Panc1 (cell line): ENCODE measurements around the gene ACADL. TPM values are rescaled to one million over a fixed set of nuclear protein-coding genes. Genes with fewer than 3 reads are reported as not detected.

Source experiments
- ATAC-seq: fragments of 200-7000 bp; cut with Tn5 transposase; 2 replicates; pipeline ENCODE4 v1.9.1; 2020; ENCODE audit warnings: mild to moderate bottlenecking, moderate library complexity
- BruUV-seq: library from RNA; stranded (reverse); fragments of 400-500 nt; replicated peaks from 2 replicates; lab custom pipeline; 2021; lab: Mats Ljungman, UMichigan
- CTCF ChIA-PET: fragments of 300-600 bp; sonication (Branson Sonifier 250); formaldehyde crosslinking; loops from one replicate; lab custom pipeline; 2022; ENCODE audit warnings: antibody characterized with exemption; lab: Charles Lee
- POLR2A ChIA-PET: fragments of 300-600 bp; sonication (Branson Sonifier 250); formaldehyde crosslinking; loops from one replicate; lab custom pipeline; 2022; ENCODE audit warnings: antibody characterized with exemption; lab: Charles Lee
- DNase-seq: peaks from one replicate; pipeline ENCODE4 v3.0.0-alpha.2; 2010; ENCODE audit warnings: low read depth, low spot score
- H3K27ac ChIP-seq: 2 replicates; pipeline ENCODE4 v1.5.1; 2011; ENCODE audit warnings: mild to moderate bottlenecking, low read length, inconsistent platforms
- H3K27me3 ChIP-seq: fragments of 200-500 bp; sonication (Bioruptor generic); 2 replicates; pipeline ENCODE4 v1.6.0; 2014; ENCODE audit warnings: low read length, inconsistent platforms; ENCODE audit not compliant: control insufficient read depth, insufficient read depth
- H3K36me3 ChIP-seq: fragments of 200-500 bp; sonication (Bioruptor generic); 2 replicates; pipeline ENCODE4 v1.5.1; 2014; ENCODE audit warnings: inconsistent platforms, mild to moderate bottlenecking, low read length, moderate library complexity; ENCODE audit not compliant: control insufficient read depth, insufficient read depth
- H3K4me1 ChIP-seq: 2 replicates; pipeline ENCODE4 v1.5.1; 2011; ENCODE audit warnings: inconsistent platforms, mild to moderate bottlenecking, low read length, moderate library complexity; ENCODE audit not compliant: control insufficient read depth, insufficient read depth
- H3K4me3 ChIP-seq, 2 experiments: 2 replicates each; pipeline ENCODE4 v1.5.1; 2011 to 2012; ENCODE audit warnings: low read depth in 2 of 2, low read length in 2 of 2, mild to moderate bottlenecking in 2 of 2, inconsistent platforms in 1 of 2, moderate library complexity in 1 of 2
- H3K9me3 ChIP-seq: fragments of 200-500 bp; sonication (Bioruptor generic); 2 replicates; pipeline ENCODE4 v1.5.1; 2014; ENCODE audit warnings: low read depth, mild to moderate bottlenecking, inconsistent platforms, low read length, moderate library complexity; ENCODE audit not compliant: control insufficient read depth, insufficient read depth
- CTCF ChIP-seq: fragments of 450-650 bp; IDR thresholded peaks from 2 replicates; pipeline ENCODE4 v1.5.1; 2017; ENCODE audit warnings: mild to moderate bottlenecking
- POLR2AphosphoS5 ChIP-seq: IDR thresholded peaks from 2 replicates; pipeline ENCODE4 v1.6.1; 2012; ENCODE audit warnings: mild to moderate bottlenecking, low read depth, low read length, moderate library complexity
- SIN3A ChIP-seq: IDR thresholded peaks from 2 replicates; pipeline ENCODE4 v1.6.1; 2012; ENCODE audit warnings: low read depth, mild to moderate bottlenecking, low read length, moderate library complexity, borderline replicate concordance; ENCODE audit not compliant: insufficient read depth
- TCF7L2 ChIP-seq: IDR thresholded peaks from 2 replicates; pipeline ENCODE4 v1.6.1; 2011; ENCODE audit warnings: mild to moderate bottlenecking, low read depth, low read length, inconsistent platforms
- in situ Hi-C: cut with HindIII; loops from 2 replicates; pipeline ENCODE4 v1.10.0; 2016; ENCODE audit warnings: low sequenced_read_pairs, low pct_unique_long_range_greater_than_20kb
- intact Hi-C: fragments of 100-400 bp; cut with micrococcal nuclease; formaldehyde crosslinking; loops from one replicate; pipeline ENCODE4 v1.10.0; 2022; ENCODE audit not compliant: unreplicated experiment
- total RNA-seq: library from RNA; stranded (reverse); gene quantifications from one replicate; pipeline ENCODE4 v1.2.1, GENCODE V29; 2021; ENCODE audit not compliant: unreplicated experiment
- TF ChIP-seq, protein P1 (sequence below), 2 experiments: IDR thresholded peaks; 2 replicates each; pipeline ENCODE4 v1.6.1; 2011 to 2012; ENCODE audit warnings: low read depth in 2 of 2, control low read depth in 1 of 2, low read length in 1 of 2, mild to moderate bottlenecking in 1 of 2, moderate library complexity in 1 of 2; ENCODE audit not compliant: insufficient read depth in 1 of 2

The ACADL gene
- total RNA-seq, 1 experiment from 2014 or later = not detected

GRCh38 chr2:210199186-210199765 lies 26.0 kb downstream of the ACADL start:
- ChIA-PET POLR2A (no interaction called here), CTCF (interaction anchor here (0.5 to 0.8 kb wide), 3 partner anchors 126 to 664 kb away, joined by 3 to 8 read pairs (median 4); no protein-coding TSS in a partner anchor)
- H3K27ac ChIP-seq = no peak overlapping the region
- peaks cover 4% of the 10 kb centered on the region for H3K27me3 ChIP-seq
- no peaks in the 10 kb centered on the region for H3K36me3 ChIP-seq
- no peak for DNase-seq
- in situ Hi-C loops = no loop called here
- TF ChIP-seq POLR2AphosphoS5 (no peak), CTCF (peak; percentile 52; the same call in 1 of the 2 replicates)
- ATAC-seq = no peak
- no peaks in the 10 kb centered on the region for H3K9me3 ChIP-seq
- intact Hi-C loops = loop anchor here (2.0 to 10.0 kb wide), 4 partner anchors 222 to 1804 kb away; partner anchors contain the start of gene MAP2
- H3K4me3 ChIP-seq = no peak overlapping the region
- no TSS peak for BruUV-seq
- H3K4me1 ChIP-seq = no peaks in the 10 kb centered on the region

GRCh38 chr2:210198326-210198725 lies 26.9 kb downstream of the ACADL start:
- no peaks in the 10 kb centered on the region; the same call in 1 of the 2 replicates for H3K27me3 ChIP-seq
- DNase-seq (no peak), ATAC-seq (no peak)
- ChIA-PET POLR2A (no interaction called here), CTCF (no interaction called here)
- no TSS peak for BruUV-seq
- H3K36me3 ChIP-seq = no peaks in the 10 kb centered on the region
- H3K27ac ChIP-seq = no peak overlapping the region
- TF ChIP-seq SIN3A (no peak), CTCF (no peak), TCF7L2 (no peak), POLR2AphosphoS5 (no peak)
- TF ChIP-seq, protein P1, sequence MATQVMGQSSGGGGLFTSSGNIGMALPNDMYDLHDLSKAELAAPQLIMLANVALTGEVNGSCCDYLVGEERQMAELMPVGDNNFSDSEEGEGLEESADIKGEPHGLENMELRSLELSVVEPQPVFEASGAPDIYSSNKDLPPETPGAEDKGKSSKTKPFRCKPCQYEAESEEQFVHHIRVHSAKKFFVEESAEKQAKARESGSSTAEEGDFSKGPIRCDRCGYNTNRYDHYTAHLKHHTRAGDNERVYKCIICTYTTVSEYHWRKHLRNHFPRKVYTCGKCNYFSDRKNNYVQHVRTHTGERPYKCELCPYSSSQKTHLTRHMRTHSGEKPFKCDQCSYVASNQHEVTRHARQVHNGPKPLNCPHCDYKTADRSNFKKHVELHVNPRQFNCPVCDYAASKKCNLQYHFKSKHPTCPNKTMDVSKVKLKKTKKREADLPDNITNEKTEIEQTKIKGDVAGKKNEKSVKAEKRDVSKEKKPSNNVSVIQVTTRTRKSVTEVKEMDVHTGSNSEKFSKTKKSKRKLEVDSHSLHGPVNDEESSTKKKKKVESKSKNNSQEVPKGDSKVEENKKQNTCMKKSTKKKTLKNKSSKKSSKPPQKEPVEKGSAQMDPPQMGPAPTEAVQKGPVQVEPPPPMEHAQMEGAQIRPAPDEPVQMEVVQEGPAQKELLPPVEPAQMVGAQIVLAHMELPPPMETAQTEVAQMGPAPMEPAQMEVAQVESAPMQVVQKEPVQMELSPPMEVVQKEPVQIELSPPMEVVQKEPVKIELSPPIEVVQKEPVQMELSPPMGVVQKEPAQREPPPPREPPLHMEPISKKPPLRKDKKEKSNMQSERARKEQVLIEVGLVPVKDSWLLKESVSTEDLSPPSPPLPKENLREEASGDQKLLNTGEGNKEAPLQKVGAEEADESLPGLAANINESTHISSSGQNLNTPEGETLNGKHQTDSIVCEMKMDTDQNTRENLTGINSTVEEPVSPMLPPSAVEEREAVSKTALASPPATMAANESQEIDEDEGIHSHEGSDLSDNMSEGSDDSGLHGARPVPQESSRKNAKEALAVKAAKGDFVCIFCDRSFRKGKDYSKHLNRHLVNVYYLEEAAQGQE (IDR thresholded peaks at IDR 0.05; ENCODE audit: insufficient read depth in 1 of 2, low read depth in 2 of 2, low read length in 1 of 2) = no peak
- H3K4me3 ChIP-seq = no peak overlapping the region
- no peaks in the 10 kb centered on the region for H3K9me3 ChIP-seq
- in situ Hi-C loops (no loop called here), intact Hi-C loops (loop anchor here (2.0 to 10.0 kb wide), 4 partner anchors 222 to 1804 kb away; partner anchors contain the start of gene MAP2)
- no peaks in the 10 kb centered on the region for H3K4me1 ChIP-seq
